Peyer's patch (tissue), 4 donors: ENCODE measurements around the gene ZNF766.

ENCODE experiments used
- POLR2A ChIP-seq, 2 donors: fragments of 450-650 bp; IDR thresholded peaks; one replicate each; pipeline ENCODE4 v1.5.1; 2017; ENCODE audit warnings: antibody characterized with exemption in 2 of 2, mild to moderate bottlenecking in 2 of 2, moderate library complexity in 2 of 2
- TF ChIP-seq, protein P1 (sequence below), 6 experiments: fragments of 450-650 bp in 4 of 6; fragments of 200-600 bp in 2 of 6; sonication (generic) in 1 of 6; IDR thresholded peaks; one replicate each; pipeline ENCODE4 v1.5.1; 2017 to 2019; ENCODE audit warnings: antibody characterized with exemption in 6 of 6, mild to moderate bottlenecking in 3 of 6, moderate library complexity in 1 of 6

DNA sequence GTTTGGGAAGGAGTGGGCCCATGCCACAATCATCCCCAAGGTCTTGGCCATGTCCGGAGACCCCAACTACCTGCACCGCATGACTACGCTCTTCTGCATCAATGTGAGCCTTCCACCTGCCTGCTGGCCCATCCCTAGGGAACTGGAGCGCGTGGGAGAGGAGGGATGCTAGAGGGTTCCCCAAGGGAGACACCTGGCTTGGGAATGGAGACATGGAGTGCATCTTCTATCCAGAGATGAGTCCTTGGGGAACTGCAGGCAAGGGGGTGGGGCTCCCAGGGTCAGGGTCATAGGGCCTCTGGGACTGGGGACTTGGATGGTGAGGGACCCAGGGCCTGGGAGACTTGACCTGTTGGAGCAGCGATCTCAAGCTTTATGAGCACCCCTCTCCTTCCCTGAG lies 48.4 kb upstream of the ZNF766 start:
- TF ChIP-seq, protein P1, sequence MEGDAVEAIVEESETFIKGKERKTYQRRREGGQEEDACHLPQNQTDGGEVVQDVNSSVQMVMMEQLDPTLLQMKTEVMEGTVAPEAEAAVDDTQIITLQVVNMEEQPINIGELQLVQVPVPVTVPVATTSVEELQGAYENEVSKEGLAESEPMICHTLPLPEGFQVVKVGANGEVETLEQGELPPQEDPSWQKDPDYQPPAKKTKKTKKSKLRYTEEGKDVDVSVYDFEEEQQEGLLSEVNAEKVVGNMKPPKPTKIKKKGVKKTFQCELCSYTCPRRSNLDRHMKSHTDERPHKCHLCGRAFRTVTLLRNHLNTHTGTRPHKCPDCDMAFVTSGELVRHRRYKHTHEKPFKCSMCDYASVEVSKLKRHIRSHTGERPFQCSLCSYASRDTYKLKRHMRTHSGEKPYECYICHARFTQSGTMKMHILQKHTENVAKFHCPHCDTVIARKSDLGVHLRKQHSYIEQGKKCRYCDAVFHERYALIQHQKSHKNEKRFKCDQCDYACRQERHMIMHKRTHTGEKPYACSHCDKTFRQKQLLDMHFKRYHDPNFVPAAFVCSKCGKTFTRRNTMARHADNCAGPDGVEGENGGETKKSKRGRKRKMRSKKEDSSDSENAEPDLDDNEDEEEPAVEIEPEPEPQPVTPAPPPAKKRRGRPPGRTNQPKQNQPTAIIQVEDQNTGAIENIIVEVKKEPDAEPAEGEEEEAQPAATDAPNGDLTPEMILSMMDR (IDR thresholded peaks at IDR 0.05): no peak
- no peak for TF ChIP-seq POLR2A (IDR thresholded peaks at IDR 0.05)
